ENCODE results near the gene EPC2. TPM values are rescaled to one million over a fixed set of nuclear protein-coding genes. Genes with fewer than 3 reads are reported as not detected.

Gene EPC2
- total and polyA plus RNA-seq, 2 of the 8 experiments (the other 6 are each of a cell fraction or from before 2014, with no cell fraction given), result 16.1 to 25.7 TPM

DNA sequence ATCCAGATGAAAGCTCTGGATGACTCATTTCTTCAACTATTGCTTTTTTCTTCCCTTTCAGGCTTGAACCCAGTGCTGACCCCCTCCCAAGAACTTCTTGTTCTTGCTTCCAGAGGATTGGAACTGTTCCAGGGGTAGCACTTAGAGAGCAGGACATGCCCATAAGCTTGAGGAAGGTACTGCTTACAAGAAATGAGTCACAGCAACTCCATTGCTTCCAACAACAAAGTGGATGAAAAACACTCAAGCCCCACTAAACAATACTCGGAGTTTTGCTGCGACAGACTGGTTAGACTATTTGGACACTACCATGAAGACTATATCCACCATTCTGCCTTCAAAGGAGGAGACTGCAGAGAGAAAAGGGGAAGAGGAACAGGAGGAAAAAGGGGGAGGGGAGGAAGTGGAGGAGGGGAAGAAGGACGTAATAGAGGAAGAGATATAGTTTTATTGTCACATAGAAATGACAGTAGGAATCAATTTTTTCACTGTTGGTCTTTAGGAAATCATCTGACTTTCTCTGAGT, 1.6 kb upstream of the EPC2 start (continued):
- TF ChIP-seq, protein P1, sequence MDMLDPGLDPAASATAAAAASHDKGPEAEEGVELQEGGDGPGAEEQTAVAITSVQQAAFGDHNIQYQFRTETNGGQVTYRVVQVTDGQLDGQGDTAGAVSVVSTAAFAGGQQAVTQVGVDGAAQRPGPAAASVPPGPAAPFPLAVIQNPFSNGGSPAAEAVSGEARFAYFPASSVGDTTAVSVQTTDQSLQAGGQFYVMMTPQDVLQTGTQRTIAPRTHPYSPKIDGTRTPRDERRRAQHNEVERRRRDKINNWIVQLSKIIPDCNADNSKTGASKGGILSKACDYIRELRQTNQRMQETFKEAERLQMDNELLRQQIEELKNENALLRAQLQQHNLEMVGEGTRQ (IDR thresholded peaks at IDR 0.05; ENCODE audit: low read length), result no peak

Data from H1 (cell line).